Measurements from ENCODE around the gene FGF22. TPM values are rescaled to one million over a fixed set of nuclear protein-coding genes. Genes with fewer than 3 reads are reported as not detected.

Gene FGF22
- total and polyA plus RNA-seq, 2 of the 4 experiments (the other 2 are of a cell fraction): 0.14 TPM; not detected in 1

DNA sequence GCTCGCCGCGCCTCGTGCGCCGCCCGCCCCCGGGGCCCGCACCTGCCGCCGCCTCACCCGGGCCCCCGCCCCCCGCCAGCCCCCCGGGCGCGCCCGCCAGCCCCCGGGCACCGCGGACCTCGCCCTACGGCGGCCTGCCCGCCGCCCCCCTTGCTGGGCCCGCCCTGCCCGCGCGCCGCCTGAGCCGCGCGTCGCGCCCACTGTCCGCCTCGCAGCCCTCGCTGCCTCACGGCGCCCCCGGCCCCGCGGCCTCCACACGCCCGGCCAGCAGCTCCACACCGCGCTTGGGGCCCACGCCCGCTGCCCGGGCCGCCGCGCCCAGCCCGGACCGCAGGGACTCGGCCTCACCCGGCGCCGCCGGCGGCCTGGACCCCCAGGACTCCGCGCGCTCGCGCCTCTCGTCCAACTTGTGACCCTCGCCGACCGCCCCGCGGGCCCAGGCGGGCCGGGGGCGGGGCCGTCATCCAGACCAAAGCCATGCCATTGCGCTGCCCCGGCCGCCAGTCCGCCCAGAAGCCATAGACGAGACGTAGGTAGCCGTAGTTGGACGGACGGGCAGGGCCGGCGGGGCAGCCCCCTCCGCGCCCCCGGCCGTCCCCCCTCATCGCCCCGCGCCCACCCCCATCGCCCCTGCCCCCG lies 23.5 kb upstream of the FGF22 start:
- Histone ChIP-seq H3K56ac (ENCODE audit: extremely low read depth, insufficient read depth, low read length) (no peak overlapping the region), H4K5ac (ENCODE audit: low read depth, low read length) (no peak overlapping the region), H3K23ac (ENCODE audit: low read depth, low read length) (no peak overlapping the region), H2AK5ac (ENCODE audit: low read depth, low read length) (no peak overlapping the region), H2BK5ac (ENCODE audit: low read depth, low read length, poor library complexity, severe bottlenecking) (no peak overlapping the region), H3K4me2 (ENCODE audit: low read depth, low read length) (no peak overlapping the region), H4K8ac (ENCODE audit: low read depth in 2 of 2, low read length in 2 of 2) (no peak overlapping the region), H2AK9ac (replicated peaks; ENCODE audit: low read depth, low read length, poor library complexity) (no peak overlapping the region), H2BK120ac (ENCODE audit: low read depth, low read length) (no peak overlapping the region), H4K91ac (ENCODE audit: insufficient read depth, low read depth, low read length) (no peak overlapping the region), H3K9ac (ENCODE audit: low read depth, low read length) (no peak overlapping the region), H3K36me3 (ENCODE audit: control insufficient read depth, insufficient read depth, low read length) (peaks cover 29% of the 10 kb centered on the region), H3K14ac (replicated peaks; ENCODE audit: low read depth, low read length) (no peak overlapping the region), H2AFZ (replicated peaks; ENCODE audit: low read length, poor library complexity) (no peak overlapping the region), H3K9me1 (ENCODE audit: insufficient read depth, low read length) (peaks cover 4% of the 10 kb centered on the region), H3K4me3 (ENCODE audit: insufficient read depth, low read depth, low read length) (no peak overlapping the region), H3K27me3 (ENCODE audit: control insufficient read depth, insufficient read depth, low read length) (no peaks in the 10 kb centered on the region; the same call in 1 of the 2 replicates), H2BK20ac (ENCODE audit: low read depth, low read length) (no peak overlapping the region), H3K9me3 (ENCODE audit: control insufficient read depth, insufficient read depth, low read length) (no peaks in the 10 kb centered on the region), H3K27ac (ENCODE audit: insufficient read depth, low read length) (no peak overlapping the region), H3K18ac (ENCODE audit: low read depth, low read length) (no peak overlapping the region), H3K79me1 (ENCODE audit: low read depth in 1 of 2, low read length in 2 of 2) (no peaks in the 10 kb centered on the region), H2BK15ac (ENCODE audit: low read depth, low read length) (no peak overlapping the region), H3K4ac (ENCODE audit: low read depth, low read length) (no peak overlapping the region), H3K4me1 (ENCODE audit: control insufficient read depth, insufficient read depth, low read length) (peaks cover 4% of the 10 kb centered on the region), H4K20me1 (ENCODE audit: insufficient read depth, low read length) (peaks cover 8% of the 10 kb centered on the region)
- POLR2A ChIA-PET (ENCODE audit: unreplicated experiment): no interaction called here
- DNase-seq (no peak), ATAC-seq (ENCODE audit: low read depth) (no peak)
- BruUV-seq (replicated peaks): no TSS peak
- in situ Hi-C loops (cut with MboI; ENCODE audit: low sequenced_read_pairs) (no loop called here), dilution Hi-C loops (cut with HindIII; ENCODE audit: low sequenced_read_pairs, unreplicated experiment) (no loop called here), intact Hi-C loops (cut with micrococcal nuclease) (no loop called here)
- CTCF ChIA-PET: no interaction called here
- TF ChIP-seq RCOR1 (IDR thresholded peaks at IDR 0.05; ENCODE audit: insufficient replicate concordance, low read length): no peak
- TF ChIP-seq NFE2L2 (IDR thresholded peaks at IDR 0.05; ENCODE audit: low read depth, low read length): no peak
- TF ChIP-seq SMC3 (IDR thresholded peaks at IDR 0.05; ENCODE audit: low read depth, low read length): no peak
- TF ChIP-seq ELK1 (IDR thresholded peaks at IDR 0.05; ENCODE audit: borderline replicate concordance, low read depth, low read length): no peak
- no peak for TF ChIP-seq MAFK (IDR thresholded peaks at IDR 0.05; ENCODE audit: low read depth, low read length)
- no peak for TF ChIP-seq BHLHE40 (IDR thresholded peaks at IDR 0.05; ENCODE audit: low read depth, low read length)
- TF ChIP-seq CEBPB (IDR thresholded peaks at IDR 0.05; ENCODE audit: low read depth, low read length): no peak
- no peak for TF ChIP-seq FOS (IDR thresholded peaks at IDR 0.05; ENCODE audit: low read depth, low read length)
- no peak for TF ChIP-seq CHD1 (IDR thresholded peaks at IDR 0.05; ENCODE audit: low read depth, low read length)
- TF ChIP-seq, protein P1, sequence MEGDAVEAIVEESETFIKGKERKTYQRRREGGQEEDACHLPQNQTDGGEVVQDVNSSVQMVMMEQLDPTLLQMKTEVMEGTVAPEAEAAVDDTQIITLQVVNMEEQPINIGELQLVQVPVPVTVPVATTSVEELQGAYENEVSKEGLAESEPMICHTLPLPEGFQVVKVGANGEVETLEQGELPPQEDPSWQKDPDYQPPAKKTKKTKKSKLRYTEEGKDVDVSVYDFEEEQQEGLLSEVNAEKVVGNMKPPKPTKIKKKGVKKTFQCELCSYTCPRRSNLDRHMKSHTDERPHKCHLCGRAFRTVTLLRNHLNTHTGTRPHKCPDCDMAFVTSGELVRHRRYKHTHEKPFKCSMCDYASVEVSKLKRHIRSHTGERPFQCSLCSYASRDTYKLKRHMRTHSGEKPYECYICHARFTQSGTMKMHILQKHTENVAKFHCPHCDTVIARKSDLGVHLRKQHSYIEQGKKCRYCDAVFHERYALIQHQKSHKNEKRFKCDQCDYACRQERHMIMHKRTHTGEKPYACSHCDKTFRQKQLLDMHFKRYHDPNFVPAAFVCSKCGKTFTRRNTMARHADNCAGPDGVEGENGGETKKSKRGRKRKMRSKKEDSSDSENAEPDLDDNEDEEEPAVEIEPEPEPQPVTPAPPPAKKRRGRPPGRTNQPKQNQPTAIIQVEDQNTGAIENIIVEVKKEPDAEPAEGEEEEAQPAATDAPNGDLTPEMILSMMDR (conservative IDR thresholded peaks at IDR 0.05; ENCODE audit: low read depth, low read length): no peak
- TF ChIP-seq USF2 (IDR thresholded peaks at IDR 0.05; ENCODE audit: low read depth, low read length): no peak
- no peak for TF ChIP-seq RAD21 (IDR thresholded peaks at IDR 0.05; ENCODE audit: low read length)
- no peak for TF ChIP-seq POLR2A (IDR thresholded peaks at IDR 0.05; ENCODE audit: low read depth, low read length)
- TF ChIP-seq MAZ (IDR thresholded peaks at IDR 0.05; ENCODE audit: borderline replicate concordance, low read depth, low read length): no peak
- TF ChIP-seq MXI1 (IDR thresholded peaks at IDR 0.05; ENCODE audit: borderline replicate concordance, low read depth, low read length): no peak
- no peak for TF ChIP-seq RFX5 (IDR thresholded peaks at IDR 0.05; ENCODE audit: low read depth, low read length)
- WGBS, 2 experiments (ENCODE audit: extremely low coverage in 2 of 2, insufficient read length in 1 of 2): 12% methylated on average over 44 of the region's 97 CpGs; no CpG with 5 or more reads in 1 of the 2 experiments

Data from IMR-90 (cell line).